ENCODE results near the gene PATL1. TPM values are rescaled to one million over a fixed set of nuclear protein-coding genes. Genes with fewer than 3 reads are reported as not detected.

The PATL1 gene, protein sequence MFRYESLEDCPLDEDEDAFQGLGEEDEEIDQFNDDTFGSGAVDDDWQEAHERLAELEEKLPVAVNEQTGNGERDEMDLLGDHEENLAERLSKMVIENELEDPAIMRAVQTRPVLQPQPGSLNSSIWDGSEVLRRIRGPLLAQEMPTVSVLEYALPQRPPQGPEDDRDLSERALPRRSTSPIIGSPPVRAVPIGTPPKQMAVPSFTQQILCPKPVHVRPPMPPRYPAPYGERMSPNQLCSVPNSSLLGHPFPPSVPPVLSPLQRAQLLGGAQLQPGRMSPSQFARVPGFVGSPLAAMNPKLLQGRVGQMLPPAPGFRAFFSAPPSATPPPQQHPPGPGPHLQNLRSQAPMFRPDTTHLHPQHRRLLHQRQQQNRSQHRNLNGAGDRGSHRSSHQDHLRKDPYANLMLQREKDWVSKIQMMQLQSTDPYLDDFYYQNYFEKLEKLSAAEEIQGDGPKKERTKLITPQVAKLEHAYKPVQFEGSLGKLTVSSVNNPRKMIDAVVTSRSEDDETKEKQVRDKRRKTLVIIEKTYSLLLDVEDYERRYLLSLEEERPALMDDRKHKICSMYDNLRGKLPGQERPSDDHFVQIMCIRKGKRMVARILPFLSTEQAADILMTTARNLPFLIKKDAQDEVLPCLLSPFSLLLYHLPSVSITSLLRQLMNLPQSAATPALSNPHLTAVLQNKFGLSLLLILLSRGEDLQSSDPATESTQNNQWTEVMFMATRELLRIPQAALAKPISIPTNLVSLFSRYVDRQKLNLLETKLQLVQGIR
- total RNA-seq (ENCODE audit: unreplicated experiment) = 17.3 TPM
- long read RNA-seq, partial matches to known transcripts = 0 of 1 reads
- long read RNA-seq, other reads (novel, unspliced or antisense) = 1 of 1 reads

DNA sequence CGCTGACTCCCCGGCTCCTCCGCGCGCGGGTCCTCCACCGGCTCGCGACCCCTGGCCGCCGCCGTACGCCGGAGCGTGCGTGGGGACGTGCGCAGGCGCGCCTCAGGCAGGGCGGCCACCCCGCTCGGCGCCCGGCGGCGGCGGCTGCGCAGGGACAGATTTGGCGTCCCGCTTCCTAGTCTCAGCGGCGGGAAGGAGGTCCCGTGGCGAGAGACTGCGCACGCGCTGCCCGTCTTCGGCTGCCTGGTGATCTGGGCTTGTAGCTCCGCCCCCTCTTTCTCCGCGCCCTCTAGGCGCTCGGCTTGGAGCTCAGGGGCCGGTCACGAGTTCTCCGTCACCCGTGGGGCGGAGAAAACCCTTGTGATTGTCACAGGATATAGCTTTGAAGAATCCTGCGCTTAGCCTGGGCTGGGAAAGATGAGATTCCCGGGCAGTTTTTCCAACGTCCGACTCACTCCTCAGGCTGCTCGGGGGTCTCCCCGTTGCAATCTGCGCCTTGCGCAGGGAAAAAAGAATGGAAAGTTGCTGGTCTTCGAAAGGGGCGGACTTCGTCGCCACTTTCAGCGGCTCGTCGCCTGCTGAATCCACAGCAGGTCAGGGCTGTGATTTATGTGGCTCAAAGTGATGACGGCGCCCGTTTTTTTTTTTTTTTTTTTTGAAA, at the start of gene PATL1:
PATL1 (minus strand) TSS at position 88 of the 661 bp plus-strand sequence. CDS start 142 bp downstream, outside the sequence.
- peak within 1 kb of the TSS; percentile 93 for H3K27ac Mint-ChIP-seq (ENCODE audit: unreplicated experiment)
- peak; percentile 99 for DNase-seq
- TF ChIP-seq, protein P1, sequence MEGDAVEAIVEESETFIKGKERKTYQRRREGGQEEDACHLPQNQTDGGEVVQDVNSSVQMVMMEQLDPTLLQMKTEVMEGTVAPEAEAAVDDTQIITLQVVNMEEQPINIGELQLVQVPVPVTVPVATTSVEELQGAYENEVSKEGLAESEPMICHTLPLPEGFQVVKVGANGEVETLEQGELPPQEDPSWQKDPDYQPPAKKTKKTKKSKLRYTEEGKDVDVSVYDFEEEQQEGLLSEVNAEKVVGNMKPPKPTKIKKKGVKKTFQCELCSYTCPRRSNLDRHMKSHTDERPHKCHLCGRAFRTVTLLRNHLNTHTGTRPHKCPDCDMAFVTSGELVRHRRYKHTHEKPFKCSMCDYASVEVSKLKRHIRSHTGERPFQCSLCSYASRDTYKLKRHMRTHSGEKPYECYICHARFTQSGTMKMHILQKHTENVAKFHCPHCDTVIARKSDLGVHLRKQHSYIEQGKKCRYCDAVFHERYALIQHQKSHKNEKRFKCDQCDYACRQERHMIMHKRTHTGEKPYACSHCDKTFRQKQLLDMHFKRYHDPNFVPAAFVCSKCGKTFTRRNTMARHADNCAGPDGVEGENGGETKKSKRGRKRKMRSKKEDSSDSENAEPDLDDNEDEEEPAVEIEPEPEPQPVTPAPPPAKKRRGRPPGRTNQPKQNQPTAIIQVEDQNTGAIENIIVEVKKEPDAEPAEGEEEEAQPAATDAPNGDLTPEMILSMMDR (IDR thresholded peaks at IDR 0.05; ENCODE audit: partially characterized antibody, unreplicated experiment) = no peak
- H3K27me3 Mint-ChIP-seq (ENCODE audit: unreplicated experiment) = peaks cover 6% of the 10 kb centered on the region
- peaks cover 4% of the 10 kb centered on the region for H3K9me3 Mint-ChIP-seq (ENCODE audit: unreplicated experiment)
- no peaks in the 10 kb centered on the region for H3K36me3 Mint-ChIP-seq (ENCODE audit: unreplicated experiment)
- H3K4me3 Mint-ChIP-seq (ENCODE audit: unreplicated experiment) = peak within 1 kb of the TSS; percentile 97
- H3K4me1 Mint-ChIP-seq (ENCODE audit: low read depth, unreplicated experiment) = peaks cover 5% of the 10 kb centered on the region

DNA sequence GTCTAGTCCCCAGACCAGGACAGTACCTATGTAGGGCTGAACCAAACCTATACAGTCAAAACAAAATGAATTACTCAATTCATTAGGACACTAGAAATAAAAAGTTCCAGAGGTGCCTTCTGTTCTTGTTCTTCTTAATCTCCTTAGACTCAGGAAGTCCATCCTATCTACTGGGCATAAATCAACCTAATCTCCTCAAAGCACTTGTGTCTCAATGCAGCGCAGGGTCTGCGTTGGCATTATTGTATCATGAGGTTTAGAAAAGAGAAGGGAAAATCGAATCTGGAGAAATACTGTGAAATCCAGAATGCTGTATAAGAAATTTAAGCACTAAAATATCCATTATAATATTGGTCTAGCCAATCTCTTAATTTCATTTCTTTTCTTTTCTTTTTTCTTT, 47.2 kb upstream of the PATL1 start:
- no peak for DNase-seq
- Mint-ChIP-seq H3K4me1 (ENCODE audit: low read depth, unreplicated experiment) (no peaks in the 10 kb centered on the region), H3K27ac (ENCODE audit: unreplicated experiment) (no peak overlapping the region), H3K4me3 (ENCODE audit: unreplicated experiment) (no peak overlapping the region), H3K36me3 (ENCODE audit: unreplicated experiment) (no peaks in the 10 kb centered on the region), H3K27me3 (ENCODE audit: unreplicated experiment) (no peaks in the 10 kb centered on the region), H3K9me3 (ENCODE audit: unreplicated experiment) (peaks cover 2% of the 10 kb centered on the region)
- TF ChIP-seq, protein P1 (IDR thresholded peaks at IDR 0.05; ENCODE audit: partially characterized antibody, unreplicated experiment) = no peak

DNA sequence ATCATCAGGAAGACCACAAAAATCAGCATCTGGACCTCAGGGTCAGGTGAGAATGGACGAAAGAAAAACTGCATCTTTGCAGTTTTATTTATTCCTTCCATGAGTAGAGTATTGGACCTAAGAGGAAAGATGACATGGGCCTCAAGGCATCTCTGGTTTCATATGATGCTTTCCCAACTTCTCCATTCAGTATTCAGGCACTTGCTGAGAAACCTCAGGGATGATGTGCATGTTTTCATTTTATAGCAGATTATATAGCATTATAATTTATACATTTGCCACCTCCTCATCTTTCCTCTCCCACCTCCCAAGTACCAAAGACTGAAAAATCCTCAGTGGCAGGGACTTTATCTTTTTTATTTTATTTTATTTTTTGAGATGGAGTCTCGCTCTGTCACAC, 44.9 kb upstream of the PATL1 start, which contains the start of gene OR10V1:
OR10V1 (minus strand) TSS at position 101 of the 400 bp plus-strand sequence; CDS start at position 101, 0 bp downstream.
- Mint-ChIP-seq H3K4me3 (ENCODE audit: unreplicated experiment) (no peak within 1 kb of the TSS), H3K4me1 (ENCODE audit: low read depth, unreplicated experiment) (no peaks in the 10 kb centered on the region), H3K36me3 (ENCODE audit: unreplicated experiment) (no peaks in the 10 kb centered on the region), H3K9me3 (ENCODE audit: unreplicated experiment) (peaks cover 2% of the 10 kb centered on the region), H3K27me3 (ENCODE audit: unreplicated experiment) (no peaks in the 10 kb centered on the region), H3K27ac (ENCODE audit: unreplicated experiment) (no peak within 1 kb of the TSS)
- TF ChIP-seq, protein P1 (IDR thresholded peaks at IDR 0.05; ENCODE audit: partially characterized antibody, unreplicated experiment) = no peak
- DNase-seq = no peak

DNA sequence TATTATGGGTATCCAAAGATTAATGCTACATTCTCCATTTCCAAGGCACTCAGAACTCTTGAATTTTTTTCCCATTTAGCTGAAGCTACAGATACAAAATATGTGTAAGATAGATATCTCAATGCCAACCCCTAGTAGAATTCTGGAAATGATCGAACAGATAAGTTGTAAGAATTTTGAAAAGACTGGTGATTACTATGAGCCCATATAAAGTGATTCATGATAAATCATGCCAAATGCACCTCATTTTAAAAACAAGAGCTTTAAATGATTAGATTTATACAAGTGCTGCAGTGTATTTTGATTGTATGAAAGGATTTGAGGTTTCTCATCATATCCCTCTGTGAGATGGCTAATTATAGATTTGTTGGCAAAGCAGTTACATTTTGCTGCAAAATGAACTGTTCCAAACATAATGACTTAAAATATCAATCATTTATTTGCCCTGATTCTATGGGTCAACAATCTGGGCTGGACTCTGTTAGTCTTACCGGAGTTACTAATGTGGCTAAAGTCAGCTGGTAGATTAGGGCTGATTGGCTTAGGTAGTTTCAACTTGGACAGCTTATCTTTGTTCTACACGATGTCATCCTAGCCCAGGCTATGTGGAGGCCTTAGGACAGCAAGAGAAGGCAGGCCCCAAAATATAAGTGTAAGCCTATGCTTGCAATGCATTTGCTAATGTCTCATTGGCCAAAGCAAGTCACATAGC, 41.5 kb upstream of the PATL1 start:
- Mint-ChIP-seq H3K36me3 (ENCODE audit: unreplicated experiment) (no peaks in the 10 kb centered on the region), H3K27ac (ENCODE audit: unreplicated experiment) (no peak overlapping the region), H3K27me3 (ENCODE audit: unreplicated experiment) (no peaks in the 10 kb centered on the region), H3K4me1 (ENCODE audit: low read depth, unreplicated experiment) (peaks cover 2% of the 10 kb centered on the region), H3K4me3 (ENCODE audit: unreplicated experiment) (no peak overlapping the region), H3K9me3 (ENCODE audit: unreplicated experiment) (peaks cover 4% of the 10 kb centered on the region)
- TF ChIP-seq, protein P1 (IDR thresholded peaks at IDR 0.05; ENCODE audit: partially characterized antibody, unreplicated experiment) = no peak
- DNase-seq = no peak

All from glutamatergic neuron (in vitro differentiated cells).